HG03039 (cell line): Measurements from ENCODE around the gene NAPEPLD.
"Not testable (repeated sequence)": the region's sequence is repeated elsewhere in the genome, so short reads cannot be mapped to it uniquely, and the experiment has no call there.

Experiments
- ATAC-seq: cut with Tn5 transposase; IDR thresholded peaks from one replicate; pipeline ENCODE4 v1.9.1; 2021; ENCODE audit warnings: mild to moderate bottlenecking, moderate library complexity; ENCODE audit not compliant: unreplicated experiment

Gene NAPEPLD

DNA sequence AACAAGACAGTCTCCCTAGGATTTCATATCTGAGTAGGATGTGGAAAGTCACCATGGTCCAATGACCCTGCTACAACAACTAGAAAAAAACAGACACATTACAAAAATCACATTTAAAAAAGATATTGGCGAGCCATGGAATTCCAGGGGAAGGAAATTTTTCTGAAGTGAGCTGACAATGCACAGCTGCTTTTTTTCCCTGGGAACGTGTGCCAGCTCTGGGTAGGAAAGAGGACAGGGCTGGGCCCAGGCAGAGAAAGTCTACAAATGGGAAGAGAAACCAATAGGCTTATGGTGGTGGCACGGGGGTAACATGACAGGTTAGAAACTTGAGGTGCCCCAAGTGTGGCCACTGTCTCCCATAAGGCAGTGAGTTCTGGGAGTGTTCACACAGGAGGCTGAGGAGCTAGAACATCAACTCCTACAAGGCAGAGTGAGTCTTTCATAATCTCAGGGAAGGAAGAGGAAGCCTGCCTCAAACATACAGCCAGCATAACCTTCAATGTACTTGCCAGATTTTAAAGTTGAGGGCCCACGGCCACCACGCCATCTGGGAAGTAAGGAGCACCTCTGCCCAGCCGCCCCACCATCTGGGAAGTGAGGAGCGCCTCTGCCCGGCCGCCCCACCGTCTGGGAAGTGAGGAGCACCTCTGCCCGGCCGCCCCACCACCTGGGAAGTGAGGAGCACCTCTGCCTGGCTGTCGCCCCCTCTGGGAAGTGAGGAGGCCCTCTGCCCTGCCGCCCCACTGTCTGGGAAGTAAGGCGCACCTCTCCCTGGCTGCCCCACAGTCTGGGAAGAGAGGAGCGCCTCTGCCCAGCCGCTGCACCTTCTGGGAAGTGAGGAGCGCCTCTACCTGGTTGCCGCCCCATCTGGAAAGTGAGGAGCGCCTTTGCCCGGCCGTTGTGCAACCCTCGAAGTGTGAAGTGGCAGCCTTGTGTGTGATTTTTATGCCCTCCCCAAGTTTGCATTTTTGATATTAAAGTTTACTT lies 80.2 kb downstream of the NAPEPLD start:
- ATAC-seq = no peak

DNA sequence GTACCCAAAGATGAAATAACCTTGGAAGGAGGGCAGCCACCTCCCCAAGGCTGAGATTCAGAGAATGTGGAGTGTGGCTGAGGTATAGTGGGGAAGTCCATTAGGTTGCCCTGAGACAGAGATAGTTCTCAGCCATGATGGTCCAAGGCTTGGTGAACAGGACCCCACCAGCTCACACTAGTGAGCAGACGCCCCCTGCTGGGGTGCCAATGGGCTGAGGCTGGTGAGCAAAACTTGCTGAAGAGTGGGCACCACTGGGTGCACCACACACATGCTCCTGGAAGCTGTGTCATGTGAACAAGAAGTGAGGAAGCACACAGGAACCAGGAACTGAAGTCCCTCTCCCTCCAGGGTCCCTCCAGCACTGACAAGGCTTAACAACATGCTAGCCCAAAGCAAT lies 83.2 kb downstream of the NAPEPLD start:
- no peak for ATAC-seq

DNA sequence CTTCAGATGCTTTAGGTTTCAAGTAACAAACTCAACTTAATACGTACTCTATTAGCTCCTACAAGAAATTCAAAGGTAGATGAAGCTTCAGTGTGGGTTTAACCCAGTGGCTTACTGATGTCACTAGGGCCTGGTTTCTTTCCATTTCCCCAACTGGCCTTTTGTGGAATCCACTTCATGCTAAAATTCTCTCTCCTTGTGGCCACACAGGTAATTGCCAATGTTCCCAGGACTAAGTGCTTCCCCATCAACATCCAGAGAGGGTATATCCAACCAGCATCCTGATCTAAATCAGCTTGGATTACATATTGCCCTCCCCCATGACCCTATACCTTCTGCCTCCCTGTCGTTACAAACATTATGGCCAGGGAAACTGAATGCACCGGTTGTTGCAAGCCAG lies 85.0 kb downstream of the NAPEPLD start:
- no peak for ATAC-seq

DNA sequence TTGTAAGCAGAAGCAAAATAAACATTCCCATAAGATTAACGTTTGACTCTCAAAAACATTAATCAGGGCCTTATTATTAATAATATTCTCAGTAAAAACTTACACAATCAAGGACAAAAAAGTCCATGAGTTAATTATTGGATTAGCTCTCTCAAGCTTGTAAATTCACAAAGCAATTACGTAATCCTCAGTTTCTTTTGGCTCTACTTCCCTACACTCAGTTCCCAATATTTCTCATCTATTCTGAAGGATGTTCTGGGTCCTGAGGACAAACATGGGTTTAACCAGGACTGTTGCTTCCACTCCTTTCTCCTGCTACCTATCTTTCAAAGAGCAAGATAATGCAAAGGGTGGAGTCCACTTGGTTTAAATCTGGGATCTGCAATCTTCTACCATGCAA lies 89.4 kb downstream of the NAPEPLD start:
- no peak for ATAC-seq

DNA sequence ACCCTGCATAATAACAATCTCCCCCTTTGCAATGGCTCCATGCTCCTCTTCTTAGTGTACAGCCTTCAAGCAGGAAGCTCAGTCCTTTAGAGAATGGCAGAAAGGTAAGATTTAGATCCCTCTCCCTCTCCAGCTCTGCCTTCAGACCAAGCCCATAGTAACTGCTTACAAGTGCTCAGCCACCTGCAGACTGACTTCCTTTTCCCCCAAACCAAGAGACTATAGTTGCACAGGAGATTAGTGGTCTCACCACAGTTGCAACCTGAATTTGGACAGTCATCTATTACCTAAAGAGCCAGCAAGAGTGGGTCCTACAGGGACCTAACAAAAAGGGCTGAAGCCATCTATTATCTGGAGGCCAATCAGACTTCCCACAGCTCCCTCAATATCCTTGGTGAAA lies 90.8 kb downstream of the NAPEPLD start:
- no peak for ATAC-seq

DNA sequence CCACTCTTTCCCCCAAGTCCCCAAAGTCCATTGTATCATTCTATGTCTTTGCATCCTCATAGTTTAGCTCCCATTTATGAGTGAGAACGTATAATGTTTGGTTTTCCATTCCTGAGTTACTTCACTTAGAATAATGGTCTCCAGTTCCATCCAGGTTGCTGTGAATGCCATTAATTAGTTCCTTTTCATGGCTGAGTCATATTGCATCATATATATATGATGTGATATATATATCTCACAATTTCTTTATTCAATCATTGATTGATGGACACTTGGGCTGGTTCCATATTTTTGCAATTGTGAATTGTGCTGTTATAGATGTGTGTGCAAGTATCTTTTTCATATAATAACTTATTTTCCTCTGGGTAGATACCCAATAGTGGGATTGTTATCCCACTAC lies 92.9 kb downstream of the NAPEPLD start:
- not testable (repeated sequence) for ATAC-seq

DNA sequence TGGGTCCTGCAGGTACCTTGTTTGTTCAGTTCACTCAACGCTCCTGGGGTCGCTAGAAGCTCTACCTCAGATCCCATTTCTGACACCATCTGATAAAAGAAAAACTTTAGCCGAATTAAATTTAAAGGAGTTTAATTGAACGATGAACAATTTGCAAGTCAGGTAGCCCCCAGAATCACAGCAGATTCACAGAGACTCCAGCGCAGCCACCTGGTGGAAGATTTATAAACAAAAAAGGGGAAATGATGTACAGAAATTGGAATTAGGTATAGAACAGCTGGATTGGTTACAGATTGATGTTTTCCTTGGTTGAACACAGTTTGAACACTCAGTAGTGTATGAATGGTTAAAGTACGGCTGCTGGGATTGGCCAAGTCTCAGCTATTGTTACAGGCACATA lies 97.4 kb downstream of the NAPEPLD start:
- no peak for ATAC-seq
